ENCODE measurements around the gene ATAT1.

ATAT1 gene

DNA sequence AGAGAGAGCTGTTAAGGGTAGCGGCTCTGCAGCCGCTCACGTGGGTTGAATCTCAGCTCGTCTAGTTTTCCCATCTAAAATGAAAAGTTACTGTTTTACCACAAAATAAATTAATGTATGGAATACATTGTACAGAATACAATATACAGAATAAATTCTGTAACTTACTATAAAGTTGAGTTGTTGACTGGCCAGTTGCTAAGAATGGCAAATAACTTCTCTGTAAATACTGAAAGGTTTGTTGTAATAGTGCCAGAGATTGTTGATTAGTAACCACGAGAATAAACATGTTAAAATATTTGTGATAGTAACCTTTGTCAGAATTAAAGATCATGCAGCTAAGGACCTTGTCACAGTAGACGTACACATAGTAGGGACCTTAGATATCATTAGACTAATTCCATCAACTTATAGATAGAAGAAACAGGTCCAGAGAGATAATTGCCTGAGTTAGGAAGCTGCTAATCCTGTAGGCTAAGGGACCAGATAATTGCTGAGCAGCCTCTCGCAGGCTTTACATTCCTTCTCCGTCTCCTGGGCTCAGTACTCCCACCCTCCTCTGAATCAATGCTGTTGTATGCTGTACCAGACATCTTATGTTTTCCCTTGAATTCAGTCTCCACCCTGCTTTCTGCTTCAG lies 64.7 kb downstream of the ATAT1 start:
- H3K9me3 ChIP-seq: no peaks in the 10 kb centered on the region
- H3K36me3 ChIP-seq: peaks cover 5% of the 10 kb centered on the region
- H3K4me1 ChIP-seq: peaks cover 5% of the 10 kb centered on the region; the same call in 1 of the 2 replicates
- DNase-seq: no peak
- TF ChIP-seq, protein P1, sequence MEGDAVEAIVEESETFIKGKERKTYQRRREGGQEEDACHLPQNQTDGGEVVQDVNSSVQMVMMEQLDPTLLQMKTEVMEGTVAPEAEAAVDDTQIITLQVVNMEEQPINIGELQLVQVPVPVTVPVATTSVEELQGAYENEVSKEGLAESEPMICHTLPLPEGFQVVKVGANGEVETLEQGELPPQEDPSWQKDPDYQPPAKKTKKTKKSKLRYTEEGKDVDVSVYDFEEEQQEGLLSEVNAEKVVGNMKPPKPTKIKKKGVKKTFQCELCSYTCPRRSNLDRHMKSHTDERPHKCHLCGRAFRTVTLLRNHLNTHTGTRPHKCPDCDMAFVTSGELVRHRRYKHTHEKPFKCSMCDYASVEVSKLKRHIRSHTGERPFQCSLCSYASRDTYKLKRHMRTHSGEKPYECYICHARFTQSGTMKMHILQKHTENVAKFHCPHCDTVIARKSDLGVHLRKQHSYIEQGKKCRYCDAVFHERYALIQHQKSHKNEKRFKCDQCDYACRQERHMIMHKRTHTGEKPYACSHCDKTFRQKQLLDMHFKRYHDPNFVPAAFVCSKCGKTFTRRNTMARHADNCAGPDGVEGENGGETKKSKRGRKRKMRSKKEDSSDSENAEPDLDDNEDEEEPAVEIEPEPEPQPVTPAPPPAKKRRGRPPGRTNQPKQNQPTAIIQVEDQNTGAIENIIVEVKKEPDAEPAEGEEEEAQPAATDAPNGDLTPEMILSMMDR (IDR thresholded peaks at IDR 0.05; ENCODE audit: low read depth, low read length): no peak
- peak overlapping the region; percentile 95 for H3K4me3 ChIP-seq (ENCODE audit: low read depth, low read length)
- H3K27me3 ChIP-seq: no peaks in the 10 kb centered on the region
